SK-N-SH (cell line): Measurements from ENCODE around the gene IL4. TPM values are rescaled to one million over a fixed set of nuclear protein-coding genes. Genes with fewer than 3 reads are reported as not detected.

ENCODE experiments used
- CTCF ChIA-PET: fragments of 300-600, 350-600 bp; formaldehyde crosslinking; extraction: SDS; loops from one replicate; lab custom pipeline; 2021; lab: Yijun Ruan, JAX
- POLR2A ChIA-PET: fragments of 350-600 bp; sonication (Branson Sonifier 250); formaldehyde crosslinking; extraction: SDS; loops from one replicate; lab custom pipeline; 2020; ENCODE audit warnings: antibody characterized with exemption, inconsistent platforms; lab: Yijun Ruan, JAX
- DNase-seq: peaks from one replicate; pipeline ENCODE4 v3.0.0; 2012
- H2AFZ ChIP-seq: fragments of 200-600 bp; sonication (generic); 2 replicates; pipeline ENCODE4 v1.8.1; 2016; ENCODE audit warnings: antibody characterized with exemption, mild to moderate bottlenecking, low read depth
- H3F3A ChIP-seq: fragments of 200-600 bp; sonication (generic); replicated peaks from 2 replicates; pipeline ENCODE3; 2016; ENCODE audit warnings: antibody characterized with exemption, mild to moderate bottlenecking; ENCODE audit not compliant: insufficient read depth
- H3K27ac ChIP-seq, 2 experiments: fragments of 200-500 bp in 1 of 2; fragments of 200-600 bp in 1 of 2; sonication (Bioruptor generic) in 1 of 2; sonication (generic), shearing (Covaris generic) in 1 of 2; 2 replicates each; pipeline versions ENCODE4 v1.5.1 to v1.6.1; 2014 to 2016; ENCODE audit warnings: low read depth in 2 of 2, inconsistent platforms in 1 of 2, low read length in 1 of 2, mild to moderate bottlenecking in 1 of 2, mixed read lengths in 1 of 2
- H3K27me3 ChIP-seq: fragments of 200-600 bp; sonication (generic), shearing (Covaris generic); 2 replicates; pipeline ENCODE4 v1.6.1; 2016; ENCODE audit warnings: mixed run types; ENCODE audit not compliant: insufficient read depth
- H3K36me3 ChIP-seq, 2 experiments: fragments of 200-500 bp in 1 of 2; fragments of 200-600 bp in 1 of 2; sonication (Bioruptor generic) in 1 of 2; sonication (generic) in 1 of 2; replicated peaks in 1 of 2; 2 replicates each; pipeline versions ENCODE3 to v1.5.1; 2014 to 2016; ENCODE audit warnings: low read length in 1 of 2, mild to moderate bottlenecking in 1 of 2; ENCODE audit not compliant: insufficient read depth in 2 of 2, control insufficient read depth in 1 of 2
- H3K4me1 ChIP-seq, 2 experiments: fragments of 200-500 bp in 1 of 2; fragments of 200-600 bp in 1 of 2; sonication (Bioruptor generic) in 1 of 2; sonication (generic), shearing (Covaris generic) in 1 of 2; 2 replicates each; pipeline versions ENCODE4 v1.5.1 to v1.6.1; 2014 to 2016; ENCODE audit warnings: low read depth in 1 of 2, low read length in 1 of 2, mixed run types in 1 of 2; ENCODE audit not compliant: insufficient read depth in 2 of 2, control insufficient read depth in 1 of 2
- H3K4me2 ChIP-seq: fragments of 200-600 bp; sonication (generic), shearing (Covaris generic); 2 replicates; pipeline ENCODE4 v1.6.1; 2017; ENCODE audit warnings: mixed run types
- H3K4me3 ChIP-seq, 2 experiments: fragments of 200-500 bp in 1 of 2; fragments of 200-600 bp in 1 of 2; sonication (Bioruptor generic) in 1 of 2; sonication (generic), shearing (Covaris generic) in 1 of 2; 2 replicates each; pipeline versions ENCODE4 v1.5.1 to v1.8.1; 2014 to 2016; ENCODE audit warnings: low read depth in 2 of 2, inconsistent platforms in 1 of 2, low read length in 1 of 2, mild to moderate bottlenecking in 1 of 2, mixed read lengths in 1 of 2, moderate library complexity in 1 of 2
- H3K79me2 ChIP-seq: fragments of 200-600 bp; sonication (generic); 2 replicates; pipeline ENCODE4 v1.8.1; 2017; ENCODE audit warnings: mild to moderate bottlenecking; ENCODE audit not compliant: insufficient read depth
- H3K9ac ChIP-seq: fragments of 200-600 bp; sonication (generic); 2 replicates; pipeline ENCODE4 v1.6.1; 2017; ENCODE audit warnings: mixed run types
- H3K9me2 ChIP-seq: fragments of 200-600 bp; sonication (generic); 2 replicates; pipeline ENCODE4 v1.6.1; 2017; ENCODE audit warnings: mixed run types
- H3K9me3 ChIP-seq: fragments of 200-600 bp; sonication (generic); 2 replicates; pipeline ENCODE4 v1.6.1; 2017; ENCODE audit warnings: mixed run types, mild to moderate bottlenecking, moderate library complexity
- H4K20me1 ChIP-seq: fragments of 200-600 bp; sonication (generic); 2 replicates; pipeline ENCODE4 v1.6.1; 2017; ENCODE audit warnings: mild to moderate bottlenecking, mixed run types; ENCODE audit not compliant: insufficient read depth
- CHD2 ChIP-seq: fragments of 150-350 bp; IDR thresholded peaks from 2 replicates; pipeline ENCODE4 v1.6.1; 2018; ENCODE audit warnings: low read length; ENCODE audit not compliant: partially characterized antibody
- ELF1 ChIP-seq: IDR thresholded peaks from 2 replicates; pipeline ENCODE4 v1.4.0; 2012
- EP300 ChIP-seq, 2 experiments: IDR thresholded peaks; 2 replicates each; pipeline versions ENCODE4 v1.4.0 to v1.6.1; 2012; ENCODE audit warnings: borderline replicate concordance in 1 of 2, low read depth in 1 of 2, low read length in 1 of 2
- FOSL2 ChIP-seq: IDR thresholded peaks from 2 replicates; pipeline ENCODE4 v1.4.0; 2012; ENCODE audit warnings: low read depth, mild to moderate bottlenecking, moderate library complexity, borderline replicate concordance
- FOXJ3 ChIP-seq: sonication (generic); formaldehyde crosslinking; IDR thresholded peaks from 2 replicates; pipeline ENCODE4 v1.5.1; 2020; ENCODE audit warnings: mild to moderate bottlenecking, missing genetic modification reagents
- GABPA ChIP-seq: IDR thresholded peaks from 2 replicates; pipeline ENCODE4 v1.4.0; 2012; ENCODE audit warnings: low read depth, mild to moderate bottlenecking
- GATA2 ChIP-seq: sonication (generic); formaldehyde crosslinking; IDR thresholded peaks from 2 replicates; pipeline ENCODE4 v1.5.0; 2020; ENCODE audit warnings: mild to moderate bottlenecking, missing genetic modification reagents
- JUND ChIP-seq: IDR thresholded peaks from 2 replicates; pipeline ENCODE4 v1.4.0; 2012
- MEF2A ChIP-seq: IDR thresholded peaks from 2 replicates; pipeline ENCODE4 v1.4.0; 2012; ENCODE audit warnings: low read depth, borderline replicate concordance
- MXI1 ChIP-seq: IDR thresholded peaks from 2 replicates; pipeline ENCODE4 v1.6.1; 2012; ENCODE audit warnings: mild to moderate bottlenecking, low read depth, low read length, improper control_type of control experiment
- NRF1 ChIP-seq: IDR thresholded peaks from 2 replicates; pipeline ENCODE4 v1.6.1; 2012; ENCODE audit warnings: low read depth, mild to moderate bottlenecking, low read length
- RAD21 ChIP-seq: IDR thresholded peaks from 2 replicates; pipeline ENCODE4 v1.6.1; 2012; ENCODE audit warnings: mild to moderate bottlenecking, low read length
- SIN3A ChIP-seq: IDR thresholded peaks from 2 replicates; pipeline ENCODE4 v1.6.1; 2012; ENCODE audit warnings: low read depth, mild to moderate bottlenecking, low read length, moderate library complexity, borderline replicate concordance
- SMC3 ChIP-seq: IDR thresholded peaks from 2 replicates; pipeline ENCODE4 v1.6.1; 2012; ENCODE audit warnings: low read depth, low read length, improper control_type of control experiment
- TCF12 ChIP-seq: IDR thresholded peaks from 2 replicates; pipeline ENCODE4 v1.4.0; 2012
- YY1 ChIP-seq: IDR thresholded peaks from 2 replicates; pipeline ENCODE4 v1.4.0; 2012; ENCODE audit warnings: low read depth, mild to moderate bottlenecking
- WGBS: methylation state at CpG from one replicate; pipeline ENCODE4 v1.1.6; 2017; ENCODE audit warnings: low lambda C conversion rate; 5-methylcytosine and 5-hydroxymethylcytosine counted together
- polyA plus RNA-seq, 3 experiments: library from polyadenylated mRNA; depleted of rRNA; stranded (reverse); fragments of >200 nt; gene quantifications; 2 replicates each; pipeline ENCODE4 v1.2.3, GENCODE V29; 2012
- TF ChIP-seq, protein P1 (sequence below): fragments of 150-350 bp; IDR thresholded peaks from 2 replicates; pipeline ENCODE4 v1.6.1; 2017; ENCODE audit warnings: antibody characterized with exemption, low read length, low read depth, borderline replicate concordance
- TF ChIP-seq, protein P2 (sequence below): IDR thresholded peaks from 2 replicates; pipeline ENCODE4 v1.4.0; 2012; ENCODE audit warnings: low read depth
- TF ChIP-seq, protein P3 (sequence below): IDR thresholded peaks from 2 replicates; pipeline ENCODE4; 2012
- TF ChIP-seq, protein P4 (sequence below): IDR thresholded peaks from 2 replicates; pipeline ENCODE4 v1.4.0; 2012; ENCODE audit warnings: low read depth, borderline replicate concordance
- TF ChIP-seq, protein P5 (sequence below): IDR thresholded peaks from 2 replicates; pipeline ENCODE4 v1.6.1; 2012; ENCODE audit warnings: mild to moderate bottlenecking, low read depth, low read length, moderate library complexity

Gene IL4
- polyA plus RNA-seq, 1 of the 3 experiments (the other 2 are of a cell fraction), result not detected

DNA sequence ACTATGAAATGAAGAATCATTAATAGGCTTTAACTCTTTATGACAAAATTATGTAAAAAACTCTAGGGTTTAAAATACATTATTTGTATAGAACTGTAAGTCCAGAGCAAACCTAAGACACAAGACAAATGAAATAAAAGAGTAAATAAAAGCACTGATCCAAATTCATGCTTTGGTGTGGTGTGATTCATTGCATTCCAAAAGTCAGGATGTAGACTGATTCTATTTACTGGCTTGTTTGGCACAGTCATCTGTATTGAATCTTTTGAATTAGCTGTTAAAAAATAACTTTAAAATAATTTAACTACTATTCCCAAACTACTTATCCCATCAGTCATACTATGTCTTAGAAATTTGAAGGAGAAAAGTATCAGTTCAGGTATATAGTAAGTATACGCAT is 31.1 kb downstream of the IL4 start:
- POLR2A ChIA-PET, result no interaction called here

More for the DNA sequence above, 31.1 kb downstream of the IL4 start:
- no peaks in the 10 kb centered on the region for H3K79me2 ChIP-seq
- no peaks in the 10 kb centered on the region for H3K9me2 ChIP-seq
- TF ChIP-seq MEF2A (no peak), GATA2 (CRISPR knock-in tag) (no peak), SIN3A (no peak), JUND (peak; percentile 37; the same call in 1 of the 2 replicates), FOXJ3 (no peak), ELF1 (no peak), GABPA (no peak), RAD21 (no peak), SMC3 (no peak), EP300 (IDR thresholded peaks at IDR 0.05; ENCODE audit: borderline replicate concordance in 1 of 2, low read depth in 1 of 2, low read length in 1 of 2) (no peak), CHD2 (no peak), FOSL2 (peak; percentile 31), TCF12 (no peak), YY1 (no peak), NRF1 (no peak), MXI1 (no peak)
- TF ChIP-seq, protein P1, sequence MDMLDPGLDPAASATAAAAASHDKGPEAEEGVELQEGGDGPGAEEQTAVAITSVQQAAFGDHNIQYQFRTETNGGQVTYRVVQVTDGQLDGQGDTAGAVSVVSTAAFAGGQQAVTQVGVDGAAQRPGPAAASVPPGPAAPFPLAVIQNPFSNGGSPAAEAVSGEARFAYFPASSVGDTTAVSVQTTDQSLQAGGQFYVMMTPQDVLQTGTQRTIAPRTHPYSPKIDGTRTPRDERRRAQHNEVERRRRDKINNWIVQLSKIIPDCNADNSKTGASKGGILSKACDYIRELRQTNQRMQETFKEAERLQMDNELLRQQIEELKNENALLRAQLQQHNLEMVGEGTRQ, result no peak
- TF ChIP-seq, protein P2, sequence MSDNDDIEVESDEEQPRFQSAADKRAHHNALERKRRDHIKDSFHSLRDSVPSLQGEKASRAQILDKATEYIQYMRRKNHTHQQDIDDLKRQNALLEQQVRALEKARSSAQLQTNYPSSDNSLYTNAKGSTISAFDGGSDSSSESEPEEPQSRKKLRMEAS, result no peak
- TF ChIP-seq, protein P3, sequence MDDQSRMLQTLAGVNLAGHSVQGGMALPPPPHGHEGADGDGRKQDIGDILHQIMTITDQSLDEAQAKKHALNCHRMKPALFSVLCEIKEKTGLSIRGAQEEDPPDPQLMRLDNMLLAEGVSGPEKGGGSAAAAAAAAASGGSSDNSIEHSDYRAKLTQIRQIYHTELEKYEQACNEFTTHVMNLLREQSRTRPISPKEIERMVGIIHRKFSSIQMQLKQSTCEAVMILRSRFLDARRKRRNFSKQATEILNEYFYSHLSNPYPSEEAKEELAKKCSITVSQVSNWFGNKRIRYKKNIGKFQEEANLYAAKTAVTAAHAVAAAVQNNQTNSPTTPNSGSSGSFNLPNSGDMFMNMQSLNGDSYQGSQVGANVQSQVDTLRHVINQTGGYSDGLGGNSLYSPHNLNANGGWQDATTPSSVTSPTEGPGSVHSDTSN, result 0 out of 2 replicates have a peak, but pooled peaks have one; percentile 15
- TF ChIP-seq, protein P4, sequence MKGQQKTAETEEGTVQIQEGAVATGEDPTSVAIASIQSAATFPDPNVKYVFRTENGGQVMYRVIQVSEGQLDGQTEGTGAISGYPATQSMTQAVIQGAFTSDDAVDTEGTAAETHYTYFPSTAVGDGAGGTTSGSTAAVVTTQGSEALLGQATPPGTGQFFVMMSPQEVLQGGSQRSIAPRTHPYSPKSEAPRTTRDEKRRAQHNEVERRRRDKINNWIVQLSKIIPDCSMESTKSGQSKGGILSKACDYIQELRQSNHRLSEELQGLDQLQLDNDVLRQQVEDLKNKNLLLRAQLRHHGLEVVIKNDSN, result no peak
- TF ChIP-seq, protein P5, sequence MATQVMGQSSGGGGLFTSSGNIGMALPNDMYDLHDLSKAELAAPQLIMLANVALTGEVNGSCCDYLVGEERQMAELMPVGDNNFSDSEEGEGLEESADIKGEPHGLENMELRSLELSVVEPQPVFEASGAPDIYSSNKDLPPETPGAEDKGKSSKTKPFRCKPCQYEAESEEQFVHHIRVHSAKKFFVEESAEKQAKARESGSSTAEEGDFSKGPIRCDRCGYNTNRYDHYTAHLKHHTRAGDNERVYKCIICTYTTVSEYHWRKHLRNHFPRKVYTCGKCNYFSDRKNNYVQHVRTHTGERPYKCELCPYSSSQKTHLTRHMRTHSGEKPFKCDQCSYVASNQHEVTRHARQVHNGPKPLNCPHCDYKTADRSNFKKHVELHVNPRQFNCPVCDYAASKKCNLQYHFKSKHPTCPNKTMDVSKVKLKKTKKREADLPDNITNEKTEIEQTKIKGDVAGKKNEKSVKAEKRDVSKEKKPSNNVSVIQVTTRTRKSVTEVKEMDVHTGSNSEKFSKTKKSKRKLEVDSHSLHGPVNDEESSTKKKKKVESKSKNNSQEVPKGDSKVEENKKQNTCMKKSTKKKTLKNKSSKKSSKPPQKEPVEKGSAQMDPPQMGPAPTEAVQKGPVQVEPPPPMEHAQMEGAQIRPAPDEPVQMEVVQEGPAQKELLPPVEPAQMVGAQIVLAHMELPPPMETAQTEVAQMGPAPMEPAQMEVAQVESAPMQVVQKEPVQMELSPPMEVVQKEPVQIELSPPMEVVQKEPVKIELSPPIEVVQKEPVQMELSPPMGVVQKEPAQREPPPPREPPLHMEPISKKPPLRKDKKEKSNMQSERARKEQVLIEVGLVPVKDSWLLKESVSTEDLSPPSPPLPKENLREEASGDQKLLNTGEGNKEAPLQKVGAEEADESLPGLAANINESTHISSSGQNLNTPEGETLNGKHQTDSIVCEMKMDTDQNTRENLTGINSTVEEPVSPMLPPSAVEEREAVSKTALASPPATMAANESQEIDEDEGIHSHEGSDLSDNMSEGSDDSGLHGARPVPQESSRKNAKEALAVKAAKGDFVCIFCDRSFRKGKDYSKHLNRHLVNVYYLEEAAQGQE, result no peak
- peaks cover 46 to 75% of the 10 kb centered on the region in 2 experiments for H3K36me3 ChIP-seq
- H3K4me3 ChIP-seq, result no peak overlapping the region
- 86% methylated on average over 1 of the region's 1 CpG for WGBS
- H2AFZ ChIP-seq, result no peak overlapping the region
- no peaks in the 10 kb centered on the region for H3K27me3 ChIP-seq
- no peak for DNase-seq
- no peaks in the 10 kb centered on the region for H3K9me3 ChIP-seq
- no peak overlapping the region for H3K4me2 ChIP-seq
- no peaks in the 10 kb centered on the region; a peak in 2 of 4 replicates for H3K4me1 ChIP-seq
- H3K9ac ChIP-seq, result no peak overlapping the region
- H3K27ac ChIP-seq, result peak overlapping the region in 1 of 2 experiments; percentile 34; a peak in 3 of 4 replicates
- CTCF ChIA-PET, result interaction anchor here (1.1 to 2.1 kb wide), 3 partner anchors 10 to 125 kb away, joined by 4 to 6 read pairs (median 5); no protein-coding TSS in a partner anchor
- H3F3A ChIP-seq, result peaks cover 6% of the 10 kb centered on the region
- H4K20me1 ChIP-seq, result no peaks in the 10 kb centered on the region
